Subcutaneous abdominal adipose tissue (tissue), 5 donors: ENCODE results near the gene UBXN2A.
"Not testable (repeated sequence)": the region's sequence is repeated elsewhere in the genome, so short reads cannot be mapped to it uniquely, and the experiment has no call there.

Source experiments
- H3K27ac ChIP-seq: one replicate; pipeline ENCODE4 v1.7.0; 2013; ENCODE audit warnings: low read depth, mild to moderate bottlenecking, inconsistent platforms, low read length, moderate library complexity
- H3K27me3 ChIP-seq, 5 donors: one replicate each; pipeline ENCODE4 v1.7.0; 2013; ENCODE audit warnings: low read length in 5 of 5, inconsistent platforms in 1 of 5; ENCODE audit not compliant: control insufficient read depth in 5 of 5, insufficient read depth in 4 of 5
- H3K36me3 ChIP-seq, 5 donors: one replicate each; pipeline ENCODE4 v1.7.0; 2013; ENCODE audit warnings: low read length in 5 of 5; ENCODE audit not compliant: control insufficient read depth in 5 of 5, insufficient read depth in 5 of 5
- H3K4me1 ChIP-seq, 5 donors: one replicate each; pipeline ENCODE4 v1.7.0; 2013; ENCODE audit warnings: low read length in 5 of 5, mild to moderate bottlenecking in 3 of 5, moderate library complexity in 1 of 5; ENCODE audit not compliant: control insufficient read depth in 5 of 5, insufficient read depth in 5 of 5
- H3K4me3 ChIP-seq, 5 donors: one replicate each; pipeline ENCODE4 v1.7.0; 2013; ENCODE audit warnings: low read length in 5 of 5, low read depth in 1 of 5
- H3K9ac ChIP-seq, 5 donors: one replicate each; pipeline ENCODE4 v1.7.0; 2013; ENCODE audit warnings: low read length in 5 of 5, mild to moderate bottlenecking in 4 of 5, moderate library complexity in 3 of 5
- H3K9me3 ChIP-seq, 5 donors: one replicate each; pipeline ENCODE4 v1.7.0; 2013; ENCODE audit warnings: low read length in 5 of 5; ENCODE audit not compliant: control insufficient read depth in 5 of 5
- donor health status: healthy.
- donor health status: healthy.
- donor health status: healthy.
- donor health status: healthy.
- donor health status: healthy.

The UBXN2A gene

DNA sequence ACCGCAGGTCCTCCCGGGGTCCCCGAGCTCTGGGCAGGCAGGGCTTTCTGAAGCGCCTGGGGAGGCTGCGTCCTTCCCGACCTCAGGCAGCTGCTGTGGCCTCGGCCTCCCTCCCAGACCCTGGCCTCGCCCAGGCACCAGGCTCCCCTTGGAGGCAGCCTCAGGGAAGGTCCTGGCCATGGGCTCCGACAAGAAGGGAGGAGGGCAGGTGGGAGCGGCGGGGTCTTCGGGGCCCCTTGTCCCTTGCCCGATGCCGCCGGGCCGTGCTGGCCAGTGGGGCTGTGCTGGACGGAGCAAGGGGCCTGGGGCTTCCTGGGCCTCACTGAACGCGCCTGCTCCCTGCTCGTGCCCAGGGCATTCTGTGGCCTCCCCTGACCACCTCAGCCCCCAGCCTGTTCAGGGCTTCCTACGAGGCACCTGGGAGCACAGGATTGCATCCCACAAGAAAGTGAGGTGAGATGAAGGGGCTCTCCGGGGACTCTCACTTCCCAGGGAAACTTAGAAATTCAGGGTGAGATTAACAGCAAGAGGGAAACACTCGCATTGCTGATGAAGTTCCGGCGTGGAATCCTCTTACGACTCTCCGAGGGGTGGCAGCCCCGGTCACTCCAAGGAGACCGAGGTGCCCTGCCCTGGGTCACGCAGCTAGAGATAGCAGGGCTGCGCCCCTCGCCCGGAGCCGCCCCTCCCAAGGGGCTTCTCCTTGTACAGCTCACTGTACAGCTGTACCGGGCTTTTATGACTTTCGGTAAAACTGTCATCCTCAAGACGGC lies 70.4 kb downstream of the UBXN2A start:
- H3K27ac ChIP-seq, result no peak overlapping the region
- H3K9ac ChIP-seq, result peak overlapping the region in 2 of 5 donors; percentile 39 to 68
- H3K27me3 ChIP-seq, result peaks cover 18 to 33% (median 24%) of the 10 kb centered on the region in 5 donors
- peak overlapping the region in 3 of 5 donors; percentile 39 to 59 (median 57) for H3K4me3 ChIP-seq
- peaks cover 0 to 19% (median 15%) of the 10 kb centered on the region in 5 donors for H3K4me1 ChIP-seq
- no peaks in the 10 kb centered on the region for H3K9me3 ChIP-seq
- H3K36me3 ChIP-seq, result no peaks in the 10 kb centered on the region

DNA sequence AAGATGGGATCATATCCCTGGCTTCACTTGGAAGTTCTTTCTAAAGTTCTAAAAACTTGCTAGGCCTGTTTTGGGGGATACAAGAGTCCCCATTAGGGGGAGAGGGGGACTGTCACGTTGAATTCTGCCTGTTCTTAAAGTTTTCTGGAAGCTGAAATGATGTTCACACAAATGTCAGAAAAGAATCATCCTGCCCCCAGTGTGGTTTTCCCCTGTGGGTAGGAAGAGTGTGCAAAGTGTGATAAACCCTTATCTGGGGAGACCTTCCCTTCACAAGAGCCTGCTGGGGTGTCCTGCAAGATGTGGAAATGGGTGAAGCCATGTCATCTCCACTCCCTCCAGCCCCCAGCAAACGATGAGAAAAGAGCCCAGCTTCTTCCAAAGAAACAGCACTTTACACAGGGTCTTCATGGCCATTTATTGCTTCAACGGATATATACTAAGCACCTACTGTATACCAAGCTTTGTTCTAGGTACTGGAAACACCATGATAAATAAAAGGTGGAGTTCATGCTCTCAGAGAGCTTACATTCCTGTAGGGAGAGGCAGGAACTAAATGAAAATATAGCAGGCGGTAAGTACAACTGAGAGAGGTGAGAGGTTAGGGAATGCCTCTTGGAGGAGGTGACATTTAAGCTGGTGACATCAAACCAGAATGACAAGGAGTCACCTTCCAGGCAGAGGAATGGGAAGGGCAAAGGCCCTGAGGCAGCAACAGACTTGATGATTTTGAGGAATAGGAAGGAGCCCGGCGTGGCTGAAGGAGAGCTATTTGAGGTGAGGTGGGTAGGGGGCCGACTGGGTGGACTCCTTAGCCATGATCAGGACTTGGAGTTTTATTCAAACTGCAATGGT lies 71.2 kb downstream of the UBXN2A start:
- no peak overlapping the region for H3K9ac ChIP-seq
- H3K27me3 ChIP-seq, result peaks cover 18 to 33% (median 24%) of the 10 kb centered on the region in 5 donors
- no peak overlapping the region for H3K27ac ChIP-seq
- H3K4me3 ChIP-seq, result no peak overlapping the region
- H3K9me3 ChIP-seq, result no peaks in the 10 kb centered on the region
- peaks cover 0 to 19% (median 15%) of the 10 kb centered on the region in 5 donors for H3K4me1 ChIP-seq
- no peaks in the 10 kb centered on the region for H3K36me3 ChIP-seq

DNA sequence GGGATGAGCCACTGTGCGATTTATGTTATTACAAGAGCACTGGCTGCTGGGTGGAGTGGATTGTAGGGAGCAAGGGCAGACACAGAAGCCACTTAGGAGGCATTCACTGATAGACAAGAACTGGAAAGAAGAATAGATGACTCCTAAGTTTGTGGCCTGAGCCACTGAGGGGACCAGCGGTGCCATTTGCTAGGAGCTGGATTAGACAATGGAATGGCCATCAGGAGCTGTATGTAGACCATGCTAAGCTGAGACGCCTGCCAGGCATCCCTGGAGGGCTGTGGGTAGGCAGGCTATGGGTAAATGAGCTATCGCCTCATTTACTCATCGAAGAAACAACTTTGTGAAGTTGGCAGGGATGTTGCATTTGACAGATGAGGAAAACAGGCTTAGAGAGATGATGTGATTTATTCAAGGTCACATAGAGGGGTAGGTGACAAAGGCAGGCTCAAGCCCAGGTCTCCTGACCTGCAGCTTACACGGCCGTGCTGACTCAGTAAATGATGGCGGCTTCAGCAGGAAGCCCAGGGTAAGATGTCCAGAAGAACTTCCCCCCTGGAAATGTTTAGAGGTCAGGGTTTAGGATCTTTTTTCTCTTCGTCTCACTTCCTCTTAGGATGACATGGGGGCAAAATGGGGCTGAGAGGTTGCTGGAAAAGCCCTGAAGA lies 72.4 kb downstream of the UBXN2A start:
- Histone ChIP-seq H3K4me1 (peaks cover 0 to 19% (median 15%) of the 10 kb centered on the region in 5 donors), H3K27me3 (peaks cover 18 to 33% (median 24%) of the 10 kb centered on the region in 5 donors), H3K36me3 (no peaks in the 10 kb centered on the region), H3K9me3 (no peaks in the 10 kb centered on the region), H3K9ac (no peak overlapping the region), H3K4me3 (no peak overlapping the region), H3K27ac (no peak overlapping the region)

DNA sequence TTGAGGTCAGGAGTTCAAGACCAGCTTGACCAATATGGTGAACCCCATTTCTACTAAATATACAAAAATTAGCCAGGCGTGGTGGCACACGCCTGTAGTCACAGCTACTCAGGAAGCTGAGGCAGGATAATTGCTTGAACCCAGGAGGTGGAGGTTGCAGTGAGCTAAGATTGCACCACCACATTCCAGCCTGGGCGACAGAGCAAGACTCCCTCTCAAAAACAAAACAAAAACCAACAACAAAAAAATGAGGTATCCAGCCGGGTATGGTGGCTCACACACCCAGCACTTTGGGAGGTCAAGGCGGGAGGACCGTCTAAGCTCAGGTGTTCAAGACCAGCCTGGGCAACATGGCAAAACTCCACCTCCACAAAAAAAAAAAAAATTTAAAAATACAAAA lies 74.6 kb downstream of the UBXN2A start:
- H3K27ac ChIP-seq, H3K36me3 ChIP-seq, H3K9ac ChIP-seq, H3K4me3 ChIP-seq, H3K9me3 ChIP-seq, H3K4me1 ChIP-seq: not testable (repeated sequence)
- H3K27me3 ChIP-seq, result peaks cover 15 to 24% (median 17%) of the 10 kb centered on the region in 5 donors

DNA sequence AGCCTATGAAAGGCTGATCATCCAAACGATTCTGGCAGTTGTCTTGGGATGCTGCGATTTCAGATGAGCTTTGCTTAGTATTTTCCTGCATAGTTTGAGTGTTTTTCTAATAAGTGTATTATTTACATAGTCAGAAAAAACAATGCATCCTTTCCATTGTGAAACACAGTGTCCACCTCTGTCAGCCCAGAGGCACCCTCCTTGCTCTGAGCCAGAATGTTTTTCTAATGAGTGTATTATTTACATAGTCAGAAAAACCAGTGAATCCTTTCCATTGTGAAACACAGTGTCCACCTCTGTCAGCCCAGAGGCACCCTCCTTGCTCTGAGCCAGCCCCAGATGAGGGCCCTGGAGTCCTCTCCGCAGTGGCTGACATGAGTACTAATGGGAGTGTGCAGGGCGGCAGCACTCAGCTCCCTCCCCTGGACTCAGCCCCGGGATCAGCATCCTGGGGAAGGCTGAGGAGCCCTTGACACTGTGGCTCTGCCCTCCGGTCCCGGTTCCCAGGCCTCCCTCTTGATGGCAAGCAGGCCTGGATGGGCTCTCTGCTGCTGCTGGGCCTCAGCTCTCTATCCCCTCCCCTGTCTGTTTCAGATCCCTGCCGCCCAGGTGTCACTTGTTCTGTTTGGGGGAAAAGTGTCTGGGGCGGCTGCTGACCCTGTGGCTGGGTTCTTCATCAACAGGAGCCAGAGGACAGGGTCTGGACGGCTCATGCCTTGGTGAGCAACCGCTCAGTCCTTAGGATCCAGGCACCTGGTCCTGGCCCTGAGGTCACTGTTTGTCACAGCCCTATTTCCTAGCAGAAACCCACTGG lies 75.5 kb downstream of the UBXN2A start:
- Histone ChIP-seq H3K9me3 (no peaks in the 10 kb centered on the region), H3K9ac (no peak overlapping the region), H3K27me3 (peaks cover 6 to 16% (median 10%) of the 10 kb centered on the region in 5 donors), H3K36me3 (no peaks in the 10 kb centered on the region), H3K4me1 (peaks cover 0 to under 1% (median 0%) of the 10 kb centered on the region in 5 donors), H3K4me3 (no peak overlapping the region), H3K27ac (no peak overlapping the region)

DNA sequence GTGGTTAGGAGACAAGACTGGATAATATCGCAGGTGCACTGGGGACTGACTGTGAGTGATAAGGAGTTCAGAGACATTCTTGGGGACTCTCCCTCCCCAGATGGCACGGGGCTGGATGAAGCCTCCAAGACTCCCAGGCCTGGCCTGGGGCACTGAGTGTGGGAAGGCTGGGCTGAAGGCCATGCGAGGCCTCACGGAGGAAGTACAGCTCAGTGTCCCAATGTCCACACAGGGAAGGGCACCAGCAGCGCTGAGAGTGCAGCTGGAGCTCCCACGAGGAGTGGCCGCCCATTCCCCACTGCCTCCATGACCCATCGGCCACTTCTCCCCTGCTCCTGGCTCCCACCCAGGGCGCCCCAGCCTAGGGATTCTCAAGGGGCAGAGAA lies 76.1 kb downstream of the UBXN2A start:
- H3K4me1 ChIP-seq, result no peaks in the 10 kb centered on the region
- no peaks in the 10 kb centered on the region for H3K9me3 ChIP-seq
- no peak overlapping the region for H3K4me3 ChIP-seq
- no peak overlapping the region for H3K9ac ChIP-seq
- peaks cover under 1 to 11% (median 4%) of the 10 kb centered on the region in 5 donors for H3K27me3 ChIP-seq
- H3K36me3 ChIP-seq, result peaks cover 0 to under 1% (median 0%) of the 10 kb centered on the region in 5 donors
- H3K27ac ChIP-seq, result no peak overlapping the region

DNA sequence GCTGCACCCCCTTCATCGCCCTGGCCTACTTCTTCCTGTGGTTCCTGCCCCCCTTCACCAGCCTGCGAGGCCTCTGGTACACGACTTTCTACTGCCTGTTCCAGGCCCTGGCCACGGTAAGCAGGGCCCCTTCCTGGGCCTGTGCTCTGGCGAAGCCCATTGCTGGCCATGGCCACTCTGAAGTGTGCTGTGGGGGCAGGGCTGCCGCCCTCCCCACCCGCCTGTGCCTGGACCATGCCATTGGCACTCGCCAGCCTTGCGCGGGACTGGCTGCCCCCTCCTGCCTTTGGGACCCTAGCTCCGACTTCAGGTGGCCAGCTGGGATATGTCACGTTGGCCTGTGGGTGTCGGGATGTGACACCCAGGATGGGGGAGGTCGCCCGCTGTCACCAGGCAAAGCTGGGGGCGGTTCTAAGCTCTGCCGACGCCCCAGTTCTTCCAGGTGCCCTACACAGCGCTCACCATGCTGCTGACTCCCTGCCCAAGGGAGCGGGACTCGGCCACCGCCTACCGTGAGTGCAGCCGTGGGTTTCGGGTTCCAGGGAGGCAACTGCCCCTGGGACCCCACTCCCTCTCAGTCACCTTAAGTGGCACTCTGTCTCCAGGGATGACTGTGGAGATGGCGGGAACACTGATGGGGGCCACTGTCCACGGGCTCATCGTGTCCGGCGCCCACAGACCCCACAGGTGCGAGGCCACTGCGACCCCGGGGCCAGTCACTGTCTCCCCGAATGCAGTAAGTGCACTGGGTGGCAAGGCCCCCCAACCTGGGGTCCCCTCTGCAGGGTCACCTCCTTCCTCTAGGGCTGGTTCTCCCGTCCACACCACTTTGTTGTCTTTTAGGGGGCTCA lies 76.8 kb downstream of the UBXN2A start:
- H3K36me3 ChIP-seq, result peaks cover 0 to 3% (median 1%) of the 10 kb centered on the region in 5 donors
- no peaks in the 10 kb centered on the region for H3K4me1 ChIP-seq
- H3K27me3 ChIP-seq, result peaks cover 0 to 8% (median 0%) of the 10 kb centered on the region in 5 donors

DNA sequence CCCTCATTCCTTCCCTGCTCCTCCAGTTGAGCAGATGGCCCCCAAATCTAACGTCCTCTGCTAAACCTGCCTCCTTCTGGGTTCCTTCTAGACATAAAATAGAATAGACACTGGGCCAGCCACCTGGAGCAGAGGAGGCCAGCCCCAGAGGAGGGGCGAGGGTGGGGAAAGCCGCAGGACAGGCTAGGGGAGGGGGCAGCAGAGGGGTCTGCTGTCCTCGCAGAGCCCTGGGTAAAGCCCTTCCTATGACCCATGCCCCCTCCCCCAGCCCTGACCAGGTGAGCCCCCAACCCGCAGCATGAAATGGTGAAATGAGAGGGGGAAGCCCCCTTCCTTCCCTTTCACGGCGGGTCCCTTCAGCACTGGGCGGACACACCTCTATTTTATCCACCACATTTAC lies 77.4 kb downstream of the UBXN2A start:
- peaks cover 0 to 8% (median 7%) of the 10 kb centered on the region in 5 donors for H3K36me3 ChIP-seq
- H3K4me3 ChIP-seq, result no peak overlapping the region
- no peak overlapping the region for H3K9ac ChIP-seq
- H3K27me3 ChIP-seq, result peaks cover 0 to 6% (median 0%) of the 10 kb centered on the region in 5 donors
- no peak overlapping the region for H3K27ac ChIP-seq
- no peaks in the 10 kb centered on the region for H3K4me1 ChIP-seq
- no peaks in the 10 kb centered on the region for H3K9me3 ChIP-seq

More for the DNA sequence above, 76.8 kb downstream of the UBXN2A start:
- Histone ChIP-seq H3K27ac (no peak overlapping the region), H3K9me3 (no peaks in the 10 kb centered on the region), H3K4me3 (no peak overlapping the region), H3K9ac (no peak overlapping the region)
